ENCODE measurements around the gene MED16. TPM values are rescaled to one million over a fixed set of nuclear protein-coding genes. Genes with fewer than 3 reads are reported as not detected.
"Not testable (repeated sequence)": the region's sequence is repeated elsewhere in the genome, so short reads cannot be mapped to it uniquely, and the experiment has no call there.

MED16 gene
- total and polyA plus RNA-seq, 10 donors = 37.0 to 82.1 (median 52.7) TPM

- TF ChIP-seq CTCF (IDR thresholded peaks at IDR 0.05 in 8 of 11, conservative IDR thresholded peaks at IDR 0.05 in 3 of 11) = no peak
- no peak for TF ChIP-seq POLR2AphosphoS5 (IDR thresholded peaks at IDR 0.05)
- TF ChIP-seq POLR2A (IDR thresholded peaks at IDR 0.05) = no peak
- Histone ChIP-seq H3K4me3 (no peak overlapping the region), H3K27me3 (replicated peaks in 1 of 7) (peaks cover 0 to 78% (median 32%) of the 10 kb centered on the region in 7 donors), H3K9me3 (no peaks in the 10 kb centered on the region), H3K27ac (no peak overlapping the region), H3K4me1 (peaks cover 0 to 59% (median 29%) of the 10 kb centered on the region in 6 donors), H3K36me3 (no peaks in the 10 kb centered on the region)
- no peak for DNase-seq
- intact Hi-C loops (cut with DNase I; ENCODE audit: low total_unique reads) = loop anchor here (10.0 kb wide), 1 partner anchor 80 kb away; no protein-coding TSS in a partner anchor
- 76 to 90% (median 82%) methylated on average over 9 to 12 of the region's 12 CpGs for WGBS, 5 donors
Observed at GRCh38 chr19:855142-855541, 37.8 kb downstream of the MED16 start.

GRCh38 chr19:854549-854948, 38.4 kb downstream of the MED16 start:
- 60 to 74% (median 68%) methylated on average over 6 of the region's 6 CpGs for WGBS, 5 donors
- Histone ChIP-seq H3K4me3 (no peak overlapping the region), H3K27me3 (replicated peaks in 1 of 7) (peaks cover 0 to 78% (median 29%) of the 10 kb centered on the region in 7 donors), H3K9me3 (no peaks in the 10 kb centered on the region), H3K27ac (no peak overlapping the region), H3K4me1 (peaks cover 0 to 55% (median 24%) of the 10 kb centered on the region in 6 donors), H3K36me3 (no peaks in the 10 kb centered on the region)
- no peak for DNase-seq
- TF ChIP-seq POLR2AphosphoS5 (IDR thresholded peaks at IDR 0.05) = no peak
- TF ChIP-seq CTCF (IDR thresholded peaks at IDR 0.05 in 8 of 11, conservative IDR thresholded peaks at IDR 0.05 in 3 of 11) = no peak
- TF ChIP-seq POLR2A (IDR thresholded peaks at IDR 0.05) = no peak
- intact Hi-C loops (cut with DNase I; ENCODE audit: low total_unique reads) = loop anchor here (10.0 kb wide), 1 partner anchor 80 kb away; no protein-coding TSS in a partner anchor

- H3K27ac ChIP-seq, H3K9me3 ChIP-seq, H3K36me3 ChIP-seq, H3K4me3 ChIP-seq, DNase-seq: not testable (repeated sequence)
- WGBS, 5 donors = 53 to 81% (median 63%) methylated on average over 9 to 12 of the region's 17 CpGs
- Histone ChIP-seq H3K4me1 (peaks cover 0 to 48% (median 22%) of the 10 kb centered on the region in 6 donors), H3K27me3 (replicated peaks in 1 of 7) (peaks cover 0 to 78% (median 29%) of the 10 kb centered on the region in 7 donors)
- intact Hi-C loops (cut with DNase I; ENCODE audit: low total_unique reads) = loop anchor here (10.0 kb wide), 1 partner anchor 79 kb away; no protein-coding TSS in a partner anchor
Observed at GRCh38 chr19:853614-854220, 39.3 kb downstream of the MED16 start.

- WGBS, 5 donors = 16 to 38% (median 28%) methylated on average over 10 to 67 of the region's 67 CpGs
- Histone ChIP-seq H3K9me3 (no peaks in the 10 kb centered on the region), H3K27ac (peak overlapping the region in 1 of 8 donors; percentile 82), H3K4me1 (peaks cover 0 to 52% (median 23%) of the 10 kb centered on the region in 6 donors), H3K36me3 (no peaks in the 10 kb centered on the region), H3K27me3 (replicated peaks in 1 of 7) (peaks cover 0 to 78% (median 33%) of the 10 kb centered on the region in 7 donors), H3K4me3 (peak overlapping the region in 3 of 8 donors; percentile 6 to 27 (median 6))
- DNase-seq = no peak
- intact Hi-C loops (cut with DNase I; ENCODE audit: low total_unique reads) = loop anchor here (10.0 kb wide), 1 partner anchor 78 kb away; no protein-coding TSS in a partner anchor
- TF ChIP-seq POLR2A (IDR thresholded peaks at IDR 0.05) = no peak
- no peak for TF ChIP-seq POLR2AphosphoS5 (IDR thresholded peaks at IDR 0.05)
- no peak for TF ChIP-seq CTCF (IDR thresholded peaks at IDR 0.05 in 8 of 11, conservative IDR thresholded peaks at IDR 0.05 in 3 of 11)
Observed at GRCh38 chr19:853014-853585, 39.9 kb downstream of the MED16 start.
